Muscle layer of duodenum (tissue), 2 donors: ENCODE measurements around the gene SPOCD1.

Experiments
- H3K27ac ChIP-seq: one replicate; pipeline ENCODE4 v1.7.0; 2013; ENCODE audit warnings: mild to moderate bottlenecking, low read length
- H3K27me3 ChIP-seq: one replicate; pipeline ENCODE4 v1.7.0; 2013; ENCODE audit warnings: low read depth, mild to moderate bottlenecking, control low read depth, low read length
- H3K36me3 ChIP-seq, 2 donors: one replicate each; pipeline ENCODE4 v1.7.0; 2013; ENCODE audit warnings: low read length in 2 of 2, control low read depth in 1 of 2, mild to moderate bottlenecking in 1 of 2; ENCODE audit not compliant: insufficient read depth in 2 of 2, control insufficient read depth in 1 of 2
- H3K4me1 ChIP-seq, 2 donors: one replicate each; pipeline ENCODE4 v1.7.0; 2013; ENCODE audit warnings: low read length in 2 of 2, mild to moderate bottlenecking in 2 of 2, control low read depth in 1 of 2, moderate library complexity in 1 of 2; ENCODE audit not compliant: insufficient read depth in 2 of 2, control insufficient read depth in 1 of 2
- H3K4me3 ChIP-seq, 2 donors: one replicate each; pipeline ENCODE4 v1.7.0; 2013; ENCODE audit warnings: low read length in 2 of 2, low read depth in 1 of 2, mild to moderate bottlenecking in 1 of 2
- H3K9me3 ChIP-seq, 2 donors: one replicate each; pipeline ENCODE4 v1.7.0; 2013; ENCODE audit warnings: low read length in 2 of 2, control low read depth in 1 of 2, mild to moderate bottlenecking in 1 of 2; ENCODE audit not compliant: control insufficient read depth in 1 of 2
- donor health status: healthy.

SPOCD1 gene

GRCh38 chr1:31749785-31750735, 65.8 kb downstream of the SPOCD1 start:
- Histone ChIP-seq H3K27ac (no peak overlapping the region), H3K27me3 (no peaks in the 10 kb centered on the region), H3K9me3 (no peaks in the 10 kb centered on the region), H3K4me3 (no peak overlapping the region), H3K36me3 (no peaks in the 10 kb centered on the region), H3K4me1 (peaks cover 9% of the 10 kb centered on the region in 2 donors)

GRCh38 chr1:31748365-31748764, 67.5 kb downstream of the SPOCD1 start:
- Histone ChIP-seq H3K9me3 (no peaks in the 10 kb centered on the region), H3K4me3 (no peak overlapping the region), H3K4me1 (peaks cover under 1% of the 10 kb centered on the region in 2 donors), H3K36me3 (no peaks in the 10 kb centered on the region), H3K27ac (no peak overlapping the region), H3K27me3 (no peaks in the 10 kb centered on the region)

GRCh38 chr1:31747304-31747703, 68.5 kb downstream of the SPOCD1 start:
- Histone ChIP-seq H3K4me1 (no peaks in the 10 kb centered on the region), H3K27ac (no peak overlapping the region), H3K9me3 (no peaks in the 10 kb centered on the region), H3K4me3 (no peak overlapping the region), H3K27me3 (no peaks in the 10 kb centered on the region), H3K36me3 (no peaks in the 10 kb centered on the region)

- no peaks in the 10 kb centered on the region for H3K4me1 ChIP-seq
- H3K36me3 ChIP-seq = no peaks in the 10 kb centered on the region
- H3K4me3 ChIP-seq = no peak overlapping the region
- no peaks in the 10 kb centered on the region for H3K9me3 ChIP-seq
- no peak overlapping the region for H3K27ac ChIP-seq
- H3K27me3 ChIP-seq = no peaks in the 10 kb centered on the region
Measured at GRCh38 chr1:31746687-31747086, 69.1 kb downstream of the SPOCD1 start.

- Histone ChIP-seq H3K4me1 (no peaks in the 10 kb centered on the region), H3K36me3 (no peaks in the 10 kb centered on the region), H3K27me3 (no peaks in the 10 kb centered on the region), H3K9me3 (no peaks in the 10 kb centered on the region), H3K4me3 (no peak overlapping the region), H3K27ac (no peak overlapping the region)
Measured at GRCh38 chr1:31745946-31746670, 69.7 kb downstream of the SPOCD1 start.

GRCh38 chr1:31745096-31745945, 70.5 kb downstream of the SPOCD1 start:
- H3K9me3 ChIP-seq = no peaks in the 10 kb centered on the region
- H3K36me3 ChIP-seq = no peaks in the 10 kb centered on the region
- H3K4me1 ChIP-seq = no peaks in the 10 kb centered on the region
- no peak overlapping the region for H3K4me3 ChIP-seq
- no peak overlapping the region for H3K27ac ChIP-seq
- no peaks in the 10 kb centered on the region for H3K27me3 ChIP-seq

- no peak overlapping the region for H3K27ac ChIP-seq
Measured at GRCh38 chr1:31744165-31744888, 71.5 kb downstream of the SPOCD1 start.

GRCh38 chr1:31742462-31743212, 73.2 kb downstream of the SPOCD1 start:
- Histone ChIP-seq H3K27ac (no peak overlapping the region), H3K27me3 (no peaks in the 10 kb centered on the region), H3K4me3 (no peak overlapping the region), H3K9me3 (no peaks in the 10 kb centered on the region), H3K4me1 (no peaks in the 10 kb centered on the region), H3K36me3 (no peaks in the 10 kb centered on the region)

More at GRCh38 chr1:31744165-31744888, 71.5 kb downstream of the SPOCD1 start:
- Histone ChIP-seq H3K36me3 (no peaks in the 10 kb centered on the region), H3K4me3 (no peak overlapping the region), H3K27me3 (no peaks in the 10 kb centered on the region), H3K9me3 (no peaks in the 10 kb centered on the region), H3K4me1 (no peaks in the 10 kb centered on the region)
